Measurements from ENCODE around the gene CIAO2B. TPM values are rescaled to one million over a fixed set of nuclear protein-coding genes. Genes with fewer than 3 reads are reported as not detected.
A peak's percentile ranks its signal among the peaks of the same experiment; 100 is the strongest.

The CIAO2B gene
- polyA plus RNA-seq, 1 experiment = 131 TPM

DNA sequence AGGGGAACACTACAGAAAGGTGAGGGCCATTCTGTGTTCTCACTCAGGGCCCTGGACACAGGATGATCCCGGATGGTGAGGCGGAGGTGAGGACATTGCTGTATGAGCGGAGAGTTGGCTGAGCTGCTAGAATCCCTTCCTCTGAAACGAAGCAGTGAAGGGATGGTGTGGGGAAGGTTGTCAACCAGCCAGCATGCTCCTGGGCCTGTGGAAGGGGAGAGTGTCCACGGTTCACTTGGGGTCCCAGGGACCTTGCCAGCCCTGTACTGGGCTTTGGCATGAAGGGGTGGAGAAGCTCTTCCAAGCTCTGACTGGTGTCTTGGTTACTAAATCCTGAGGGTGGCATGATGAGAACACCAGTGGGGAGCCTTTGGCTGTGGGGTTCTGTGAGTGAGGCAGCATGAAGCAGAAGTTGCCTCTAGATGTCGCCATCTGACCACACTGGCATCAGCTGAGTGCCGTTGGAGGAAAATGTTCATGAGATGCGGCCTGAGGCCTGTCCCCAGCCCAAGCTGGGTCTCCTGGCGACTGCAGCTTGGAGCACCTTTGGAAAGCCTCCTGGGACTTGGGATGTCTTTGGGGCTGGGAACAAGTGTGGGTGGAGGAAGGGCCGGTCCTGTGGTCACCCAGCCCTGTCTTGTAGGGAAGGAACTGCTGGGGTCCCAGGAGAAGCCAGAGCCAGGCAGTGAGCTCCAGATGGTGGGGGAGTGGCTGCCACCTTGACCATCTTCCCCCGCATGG, 39.1 kb downstream of the CIAO2B start:
- TF ChIP-seq, protein P1, sequence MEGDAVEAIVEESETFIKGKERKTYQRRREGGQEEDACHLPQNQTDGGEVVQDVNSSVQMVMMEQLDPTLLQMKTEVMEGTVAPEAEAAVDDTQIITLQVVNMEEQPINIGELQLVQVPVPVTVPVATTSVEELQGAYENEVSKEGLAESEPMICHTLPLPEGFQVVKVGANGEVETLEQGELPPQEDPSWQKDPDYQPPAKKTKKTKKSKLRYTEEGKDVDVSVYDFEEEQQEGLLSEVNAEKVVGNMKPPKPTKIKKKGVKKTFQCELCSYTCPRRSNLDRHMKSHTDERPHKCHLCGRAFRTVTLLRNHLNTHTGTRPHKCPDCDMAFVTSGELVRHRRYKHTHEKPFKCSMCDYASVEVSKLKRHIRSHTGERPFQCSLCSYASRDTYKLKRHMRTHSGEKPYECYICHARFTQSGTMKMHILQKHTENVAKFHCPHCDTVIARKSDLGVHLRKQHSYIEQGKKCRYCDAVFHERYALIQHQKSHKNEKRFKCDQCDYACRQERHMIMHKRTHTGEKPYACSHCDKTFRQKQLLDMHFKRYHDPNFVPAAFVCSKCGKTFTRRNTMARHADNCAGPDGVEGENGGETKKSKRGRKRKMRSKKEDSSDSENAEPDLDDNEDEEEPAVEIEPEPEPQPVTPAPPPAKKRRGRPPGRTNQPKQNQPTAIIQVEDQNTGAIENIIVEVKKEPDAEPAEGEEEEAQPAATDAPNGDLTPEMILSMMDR (IDR thresholded peaks at IDR 0.05; ENCODE audit: low read depth, low read length) = peak; percentile 93
- CTCF ChIA-PET = interaction anchor here (0.6 to 5.6 kb wide), 30 partner anchors 9 to 260 kb away, joined by 3 to 77 read pairs (median 5); partner anchors contain the start of genes CDH16, CES3 and RRAD
- H3K4me3 ChIP-seq (ENCODE audit: low read depth, low read length) = no peak overlapping the region

DNA sequence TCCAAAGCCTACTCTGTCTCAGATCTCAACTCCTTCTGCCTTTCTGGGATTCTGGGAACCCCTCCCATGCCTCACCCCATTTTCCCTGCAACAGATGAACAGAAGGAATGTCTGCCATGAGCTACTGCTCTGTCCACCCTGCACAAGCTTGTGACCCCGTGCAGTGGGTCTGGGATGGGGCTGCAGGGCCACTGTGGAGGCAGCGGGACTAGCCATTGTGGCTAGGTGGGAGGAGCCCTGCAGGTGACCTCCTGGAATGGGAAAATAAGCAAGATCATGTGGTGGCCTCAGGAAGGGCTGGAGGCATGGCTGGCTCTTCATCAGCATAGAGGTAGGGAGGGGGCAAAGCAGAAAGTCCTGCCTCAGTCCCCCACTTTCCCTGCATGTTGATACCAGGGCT, 40.1 kb downstream of the CIAO2B start:
- Histone ChIP-seq H3K9me3 (ENCODE audit: control insufficient read depth, insufficient read depth, low read length) (no peaks in the 10 kb centered on the region), H3K4me3 (ENCODE audit: low read depth, low read length) (no peak overlapping the region), H3K27me3 (ENCODE audit: control insufficient read depth, insufficient read depth, low read length) (no peaks in the 10 kb centered on the region), H3K27ac (ENCODE audit: low read depth, low read length) (no peak overlapping the region)
- DNase-seq (ENCODE audit: low read depth, low spot score) = no peak
- TF ChIP-seq, protein P1 (IDR thresholded peaks at IDR 0.05; ENCODE audit: low read depth, low read length) = no peak
- ChIA-PET POLR2A (no interaction called here), CTCF (interaction anchor here (0.5 to 5.6 kb wide), 10 partner anchors 8 to 259 kb away, joined by 3 to 77 read pairs (median 10); partner anchors contain the start of gene RRAD)

More for the DNA sequence above, 39.1 kb downstream of the CIAO2B start:
- Histone ChIP-seq H3K27ac (ENCODE audit: low read depth, low read length) (peak overlapping the region; percentile 11), H3K27me3 (ENCODE audit: control insufficient read depth, insufficient read depth, low read length) (no peaks in the 10 kb centered on the region), H3K9me3 (ENCODE audit: control insufficient read depth, insufficient read depth, low read length) (no peaks in the 10 kb centered on the region)
- no peak for DNase-seq (ENCODE audit: low read depth, low spot score)
- POLR2A ChIA-PET = interaction anchor here (1.0 to 1.8 kb wide), 2 partner anchors 32 to 38 kb away, joined by 3 to 4 read pairs; no protein-coding TSS in a partner anchor

DNA sequence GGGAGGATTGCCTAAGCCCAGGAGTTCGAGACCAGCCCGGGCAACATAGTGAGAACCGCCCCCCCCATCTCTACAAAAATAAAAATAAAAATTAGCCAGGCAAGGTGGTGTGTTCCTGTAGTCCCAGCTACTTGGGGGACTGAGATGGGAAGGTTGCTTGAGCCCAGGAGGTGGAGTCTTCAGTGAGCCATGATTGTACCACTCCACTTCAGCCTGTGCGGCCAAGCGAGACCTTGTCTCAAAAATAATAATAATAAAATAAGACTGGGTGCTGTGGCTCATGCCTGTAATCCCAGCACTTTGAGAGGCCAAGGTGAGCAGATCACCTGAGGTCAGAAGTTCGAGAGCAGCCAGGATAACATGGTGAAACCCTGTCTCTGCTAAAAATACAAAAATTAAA, 42.4 kb downstream of the CIAO2B start:
- ChIA-PET CTCF (interaction anchor here (0.6 to 2.2 kb wide), 7 partner anchors 18 to 241 kb away, joined by 3 to 12 read pairs (median 6); partner anchors contain the start of gene NAE1), POLR2A (no interaction called here)
- no peak for DNase-seq (ENCODE audit: low read depth, low spot score)
- TF ChIP-seq, protein P1 (IDR thresholded peaks at IDR 0.05; ENCODE audit: low read depth, low read length) = no peak
- no peak overlapping the region for H3K27ac ChIP-seq (ENCODE audit: low read depth, low read length)
- H3K9me3 ChIP-seq (ENCODE audit: control insufficient read depth, insufficient read depth, low read length) = no peaks in the 10 kb centered on the region
- no peaks in the 10 kb centered on the region for H3K27me3 ChIP-seq (ENCODE audit: control insufficient read depth, insufficient read depth, low read length)
- H3K4me3 ChIP-seq (ENCODE audit: low read depth, low read length) = no peak overlapping the region

DNA sequence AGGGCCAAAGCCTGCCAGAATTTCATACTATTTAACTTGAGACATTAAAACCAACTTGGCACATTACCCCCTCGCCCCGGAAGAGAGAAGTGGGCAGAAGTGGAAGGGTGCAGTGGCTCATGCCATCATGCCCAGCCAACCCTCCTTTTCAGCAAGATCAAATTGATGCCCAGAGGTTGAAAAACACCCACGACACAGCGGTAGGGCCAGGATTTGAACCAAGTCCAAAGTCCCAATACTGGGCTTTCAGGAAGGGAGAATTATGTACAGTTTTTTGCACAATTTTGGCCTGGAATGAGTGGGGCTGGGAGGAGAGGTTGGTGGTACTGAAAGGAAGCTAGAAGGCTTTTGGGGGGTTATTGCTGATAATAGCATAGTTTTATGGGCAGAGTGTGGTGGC, 42.8 kb downstream of the CIAO2B start:
- Histone ChIP-seq H3K27ac (ENCODE audit: low read depth, low read length) (no peak overlapping the region), H3K27me3 (ENCODE audit: control insufficient read depth, insufficient read depth, low read length) (no peaks in the 10 kb centered on the region), H3K4me3 (ENCODE audit: low read depth, low read length) (no peak overlapping the region), H3K9me3 (ENCODE audit: control insufficient read depth, insufficient read depth, low read length) (no peaks in the 10 kb centered on the region)
- TF ChIP-seq, protein P1 (IDR thresholded peaks at IDR 0.05; ENCODE audit: low read depth, low read length) = no peak
- DNase-seq (ENCODE audit: low read depth, low spot score) = no peak
- CTCF ChIA-PET = interaction anchor here (1.6 to 2.2 kb wide), 2 partner anchors 24 to 56 kb away, joined by 5 to 12 read pairs; no protein-coding TSS in a partner anchor
- POLR2A ChIA-PET = no interaction called here

DNA sequence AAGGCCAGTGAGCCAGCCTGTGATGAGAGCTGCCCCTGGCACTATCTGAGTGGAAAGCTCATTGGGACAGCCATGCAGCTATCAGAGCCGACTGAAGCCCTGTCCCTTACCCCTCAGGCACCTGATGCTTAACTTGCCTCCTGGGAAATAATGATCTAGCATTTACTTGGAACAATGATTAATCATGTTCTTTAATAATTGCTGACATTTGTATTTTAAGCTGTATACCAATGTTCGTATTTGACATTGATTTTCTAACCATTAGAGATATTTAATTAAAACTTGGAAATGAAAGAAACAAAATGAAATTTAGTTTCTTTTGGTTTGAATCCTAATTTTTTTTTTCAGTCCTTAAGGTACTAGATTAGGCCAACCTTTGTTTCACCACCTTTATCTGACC, 43.4 kb downstream of the CIAO2B start:
- H3K27ac ChIP-seq (ENCODE audit: low read depth, low read length) = no peak overlapping the region
- TF ChIP-seq, protein P1 (IDR thresholded peaks at IDR 0.05; ENCODE audit: low read depth, low read length) = no peak
- H3K4me3 ChIP-seq (ENCODE audit: low read depth, low read length) = no peak overlapping the region
- DNase-seq (ENCODE audit: low read depth, low spot score) = no peak
- ChIA-PET POLR2A (no interaction called here), CTCF (interaction anchor here (0.5 to 1.8 kb wide), 5 partner anchors 18 to 279 kb away, joined by 3 to 7 read pairs (median 4); partner anchors contain the start of genes NAE1 and NOL3)
- no peaks in the 10 kb centered on the region for H3K27me3 ChIP-seq (ENCODE audit: control insufficient read depth, insufficient read depth, low read length)
- no peaks in the 10 kb centered on the region for H3K9me3 ChIP-seq (ENCODE audit: control insufficient read depth, insufficient read depth, low read length)
